Smooth muscle cell (in vitro differentiated cells): Measurements from ENCODE around the gene SLC25A13. TPM values are rescaled to one million over a fixed set of nuclear protein-coding genes. Genes with fewer than 3 reads are reported as not detected.

Experiments used
- DNase-seq: peaks from one replicate; lab custom pipeline; 2025; ENCODE audit not compliant: unreplicated experiment; lab: John Stamatoyannopoulos, UW
- H2AFZ ChIP-seq: fragments of 200-600 bp; sonication (generic); 2 replicates; pipeline ENCODE4 v1.6.0; 2016; ENCODE audit warnings: antibody characterized with exemption, low read depth, mild to moderate bottlenecking
- H3F3A ChIP-seq: fragments of 200-600 bp; sonication (generic); 2 replicates; pipeline ENCODE4 v1.6.0; 2017; ENCODE audit warnings: antibody characterized with exemption, low read depth
- H3K27ac ChIP-seq: fragments of 200-600 bp; sonication (generic); 2 replicates; pipeline ENCODE4 v1.5.1; 2016; ENCODE audit warnings: low read depth, mild to moderate bottlenecking
- H3K27me3 ChIP-seq: fragments of 200-600 bp; sonication (generic); 2 replicates; pipeline ENCODE4 v1.6.1; 2016; ENCODE audit warnings: low read depth, mild to moderate bottlenecking
- H3K36me3 ChIP-seq: fragments of 200-600 bp; sonication (generic); 2 replicates; pipeline ENCODE4 v1.5.1; 2016; ENCODE audit warnings: low read depth
- H3K4me1 ChIP-seq: fragments of 200-600 bp; sonication (generic); 2 replicates; pipeline ENCODE4 v1.5.1; 2016; ENCODE audit warnings: low read depth
- H3K4me2 ChIP-seq: fragments of 200-600 bp; sonication (generic); 2 replicates; pipeline ENCODE4 v1.6.0; 2016; ENCODE audit warnings: mild to moderate bottlenecking
- H3K4me3 ChIP-seq: fragments of 200-600 bp; sonication (generic); 2 replicates; pipeline ENCODE4 v1.5.1; 2016; ENCODE audit warnings: mild to moderate bottlenecking
- H3K79me2 ChIP-seq: fragments of 200-600 bp; sonication (generic); 2 replicates; pipeline ENCODE4 v1.6.0; 2016; ENCODE audit warnings: low read depth, mild to moderate bottlenecking
- H3K9ac ChIP-seq: fragments of 200-600 bp; sonication (generic); 2 replicates; pipeline ENCODE4 v1.6.0; 2016; ENCODE audit warnings: low read depth
- H3K9me3 ChIP-seq: fragments of 200-600 bp; sonication (generic); replicated peaks from 2 replicates; pipeline ENCODE4 v1.5.1; 2016; ENCODE audit warnings: low read depth
- H4K20me1 ChIP-seq: fragments of 200-600 bp; sonication (generic); 2 replicates; pipeline ENCODE4 v1.6.0; 2016; ENCODE audit warnings: low read depth
- WGBS: methylation state at CpG from one replicate; pipeline ENCODE4 v1.1.7; 2016; ENCODE audit warnings: low lambda C conversion rate; 5-methylcytosine and 5-hydroxymethylcytosine counted together
- polyA plus RNA-seq: library from polyadenylated mRNA; unstranded; fragments of >200 nt; fragmentation: Nextera tagmentation; extraction: Ambion mirVana; gene quantifications from 2 replicates; pipeline ENCODE4 v1.2.1, GENCODE V29; 2016
- total RNA-seq: library from RNA; depleted of rRNA; stranded (reverse); fragments of >200 nt; gene quantifications from 2 replicates; pipeline ENCODE4 v1.2.3, GENCODE V29; 2014
- TF ChIP-seq, protein P1 (sequence below): fragments of 200-600 bp; sonication (generic); IDR thresholded peaks from 2 replicates; pipeline ENCODE4 v1.5.1; 2017; ENCODE audit warnings: borderline replicate concordance, mild to moderate bottlenecking, antibody characterized with exemption; ENCODE audit not compliant: insufficient read depth, poor library complexity, severe bottlenecking

The SLC25A13 gene
- total and polyA plus RNA-seq, 2 experiments from 2014 or later: 28.0 to 48.2 TPM

DNA sequence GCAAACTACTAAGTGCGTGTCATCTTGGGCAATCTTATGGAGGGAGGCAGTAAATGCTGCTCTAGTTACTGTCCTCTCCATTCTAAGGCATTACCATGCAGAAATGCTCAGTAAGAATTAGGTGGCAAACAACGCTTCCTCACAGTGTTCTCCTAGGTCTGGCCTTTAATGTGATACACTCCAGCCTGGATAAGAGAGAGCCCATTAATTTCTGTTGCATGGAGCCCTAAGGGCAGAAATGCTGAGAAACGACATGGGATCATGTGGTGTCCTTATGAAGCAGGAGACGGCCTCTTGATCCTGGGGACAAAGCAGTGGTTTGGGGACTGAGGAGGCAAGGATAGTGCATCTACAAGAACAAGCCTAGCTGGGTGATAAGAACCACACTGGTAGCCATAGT, 44.0 kb downstream of the SLC25A13 start:
- no peak overlapping the region for H3K9ac ChIP-seq
- peaks cover 17% of the 10 kb centered on the region for H4K20me1 ChIP-seq
- H3K4me3 ChIP-seq: no peak overlapping the region
- DNase-seq: no peak
- H3F3A ChIP-seq: no peaks in the 10 kb centered on the region
- no peak overlapping the region for H3K27ac ChIP-seq
- no peaks in the 10 kb centered on the region for H3K27me3 ChIP-seq
- H3K36me3 ChIP-seq: no peaks in the 10 kb centered on the region
- no peaks in the 10 kb centered on the region for H3K4me1 ChIP-seq
- H3K4me2 ChIP-seq: no peak overlapping the region
- peaks cover 13% of the 10 kb centered on the region for H3K79me2 ChIP-seq
- TF ChIP-seq, protein P1, sequence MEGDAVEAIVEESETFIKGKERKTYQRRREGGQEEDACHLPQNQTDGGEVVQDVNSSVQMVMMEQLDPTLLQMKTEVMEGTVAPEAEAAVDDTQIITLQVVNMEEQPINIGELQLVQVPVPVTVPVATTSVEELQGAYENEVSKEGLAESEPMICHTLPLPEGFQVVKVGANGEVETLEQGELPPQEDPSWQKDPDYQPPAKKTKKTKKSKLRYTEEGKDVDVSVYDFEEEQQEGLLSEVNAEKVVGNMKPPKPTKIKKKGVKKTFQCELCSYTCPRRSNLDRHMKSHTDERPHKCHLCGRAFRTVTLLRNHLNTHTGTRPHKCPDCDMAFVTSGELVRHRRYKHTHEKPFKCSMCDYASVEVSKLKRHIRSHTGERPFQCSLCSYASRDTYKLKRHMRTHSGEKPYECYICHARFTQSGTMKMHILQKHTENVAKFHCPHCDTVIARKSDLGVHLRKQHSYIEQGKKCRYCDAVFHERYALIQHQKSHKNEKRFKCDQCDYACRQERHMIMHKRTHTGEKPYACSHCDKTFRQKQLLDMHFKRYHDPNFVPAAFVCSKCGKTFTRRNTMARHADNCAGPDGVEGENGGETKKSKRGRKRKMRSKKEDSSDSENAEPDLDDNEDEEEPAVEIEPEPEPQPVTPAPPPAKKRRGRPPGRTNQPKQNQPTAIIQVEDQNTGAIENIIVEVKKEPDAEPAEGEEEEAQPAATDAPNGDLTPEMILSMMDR: no peak
- H3K9me3 ChIP-seq: no peaks in the 10 kb centered on the region
- no peak overlapping the region for H2AFZ ChIP-seq
- 86% methylated on average over 4 of the region's 4 CpGs for WGBS

DNA sequence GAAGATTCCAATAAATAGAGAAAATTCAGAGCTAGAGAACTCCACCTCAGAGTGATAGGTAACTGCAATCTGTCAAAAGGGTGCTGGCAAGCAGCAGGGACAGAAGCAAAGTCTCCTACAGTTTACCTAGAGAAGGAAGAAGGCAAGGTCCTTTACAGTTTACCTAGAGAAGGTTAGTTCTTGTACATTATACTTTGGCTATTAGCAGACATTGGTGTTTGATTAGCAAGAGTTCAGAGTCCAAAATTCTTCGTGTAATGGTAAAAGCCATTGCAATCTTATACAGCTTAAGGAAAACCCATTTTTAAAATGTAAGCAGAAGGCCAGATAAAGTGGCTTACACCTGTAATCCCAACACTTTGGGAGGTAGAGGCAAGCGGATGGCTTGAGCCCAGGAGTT, 45.9 kb downstream of the SLC25A13 start:
- H3K4me2 ChIP-seq: no peak overlapping the region
- H3K4me1 ChIP-seq: no peaks in the 10 kb centered on the region

DNA sequence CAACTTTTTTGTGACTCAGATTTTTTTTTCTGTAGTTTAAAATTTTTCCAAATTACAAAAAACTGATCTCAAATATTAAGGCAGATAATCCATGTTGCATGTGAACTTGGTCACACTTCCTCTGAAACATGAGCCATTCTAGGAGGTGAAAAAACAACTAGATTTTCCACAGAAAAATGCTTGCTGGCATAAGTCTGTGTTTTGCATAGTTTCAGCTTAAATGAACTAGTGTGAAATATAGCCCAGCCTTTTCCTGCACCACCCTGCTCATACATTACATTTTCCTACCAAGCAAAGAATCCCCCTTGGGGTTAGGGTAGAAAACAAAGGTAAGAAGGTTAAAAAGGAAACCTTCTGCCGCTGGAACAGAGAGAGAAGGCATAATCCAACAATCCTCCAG, 48.2 kb downstream of the SLC25A13 start:
- Histone ChIP-seq H2AFZ (no peak overlapping the region), H3K27ac (no peak overlapping the region), H3K36me3 (no peaks in the 10 kb centered on the region), H3K9me3 (no peaks in the 10 kb centered on the region), H3K4me3 (no peak overlapping the region), H4K20me1 (no peaks in the 10 kb centered on the region), H3K79me2 (peaks cover 14% of the 10 kb centered on the region), H3F3A (no peaks in the 10 kb centered on the region), H3K27me3 (no peaks in the 10 kb centered on the region), H3K4me2 (no peak overlapping the region), H3K9ac (no peak overlapping the region), H3K4me1 (no peaks in the 10 kb centered on the region)
- TF ChIP-seq, protein P1: no peak
- 100% methylated on average over 1 of the region's 1 CpG for WGBS
- DNase-seq: no peak

More for the DNA sequence above, 45.9 kb downstream of the SLC25A13 start:
- Histone ChIP-seq H3K9ac (no peak overlapping the region), H2AFZ (no peak overlapping the region), H3K79me2 (peaks cover 17% of the 10 kb centered on the region), H3K9me3 (no peaks in the 10 kb centered on the region), H4K20me1 (peaks cover 4% of the 10 kb centered on the region), H3K27ac (no peak overlapping the region), H3F3A (no peaks in the 10 kb centered on the region), H3K36me3 (no peaks in the 10 kb centered on the region), H3K4me3 (no peak overlapping the region), H3K27me3 (no peaks in the 10 kb centered on the region)
- 100% methylated on average over 2 of the region's 2 CpGs for WGBS
- TF ChIP-seq, protein P1: no peak
- no peak for DNase-seq

DNA sequence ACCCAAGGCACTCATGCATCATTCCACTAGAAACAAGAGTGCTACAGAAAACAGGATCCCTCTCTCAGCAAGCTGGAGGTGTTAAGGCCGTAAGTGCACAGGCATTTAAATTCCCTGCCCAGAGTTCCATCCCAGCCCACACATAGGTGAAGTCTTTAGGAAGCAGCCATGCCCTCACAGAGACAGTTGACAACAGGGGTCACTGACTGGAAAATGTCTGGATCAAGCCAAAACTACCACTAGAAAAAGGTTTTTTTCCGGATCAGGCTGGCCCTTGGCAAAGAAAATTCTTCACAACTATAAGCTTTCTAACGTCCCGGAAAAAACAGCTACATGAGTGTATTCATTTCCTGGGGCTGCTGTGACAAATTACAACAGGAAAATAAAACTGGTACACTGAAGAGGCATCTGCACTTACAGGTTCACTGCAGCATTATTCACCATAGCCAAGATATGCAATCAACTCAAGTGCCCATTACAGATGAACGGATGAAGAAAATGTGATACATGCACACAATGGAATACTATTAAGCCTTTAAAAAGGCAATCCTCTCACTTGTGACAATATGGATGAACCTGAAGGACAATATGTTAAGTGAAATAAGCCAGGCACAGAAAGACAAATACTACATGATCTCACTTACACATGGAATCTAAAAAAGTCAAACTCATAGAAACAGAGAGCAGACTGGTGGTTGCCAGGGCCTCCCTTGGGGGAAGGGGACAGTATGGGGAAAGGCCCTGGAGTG, 52.5 kb downstream of the SLC25A13 start:
- no peaks in the 10 kb centered on the region for H3K9me3 ChIP-seq
- H3K79me2 ChIP-seq: peaks cover 17% of the 10 kb centered on the region
- WGBS: 94% methylated on average over 5 of the region's 5 CpGs
- H2AFZ ChIP-seq: no peak overlapping the region
- no peaks in the 10 kb centered on the region for H3F3A ChIP-seq
- DNase-seq: no peak
- no peak overlapping the region for H3K27ac ChIP-seq
- no peaks in the 10 kb centered on the region for H3K27me3 ChIP-seq
- peaks cover 7% of the 10 kb centered on the region for H3K36me3 ChIP-seq
- H3K9ac ChIP-seq: no peak overlapping the region
- TF ChIP-seq, protein P1: no peak
- H3K4me2 ChIP-seq: no peak overlapping the region
- no peak overlapping the region for H3K4me3 ChIP-seq
- H4K20me1 ChIP-seq: peaks cover 3% of the 10 kb centered on the region
- no peaks in the 10 kb centered on the region for H3K4me1 ChIP-seq
